ENCODE measurements around the gene PRKG1. TPM values are rescaled to one million over a fixed set of nuclear protein-coding genes. Genes with fewer than 3 reads are reported as not detected.

PRKG1 gene
- polyA plus RNA-seq (2013, experiment 1 of 2): 7.4 TPM
- polyA plus RNA-seq (2013, experiment 2 of 2): 6.7 TPM

GRCh38 chr10:51074238-51075028 lies at the start of gene PRKG1:
Gene PRKG1 (plus strand): TSS chr10:51074487.
- Histone ChIP-seq H3K18ac (ENCODE audit: low read length) (peak within 1 kb of the TSS; percentile 55), H3K36me3 (ENCODE audit: control insufficient read depth, insufficient read depth, low read length) (no peaks in the 10 kb centered on the region), H3K4me2 (ENCODE audit: low read length) (peak within 1 kb of the TSS; percentile 77), H3K23ac (ENCODE audit: low read length) (no peak within 1 kb of the TSS), H2BK5ac (ENCODE audit: low read length) (no peak within 1 kb of the TSS), H2AK5ac (ENCODE audit: low read length) (no peak within 1 kb of the TSS), H3K79me1 (ENCODE audit: low read length) (no peaks in the 10 kb centered on the region), H3K4ac (ENCODE audit: low read depth, low read length) (no peak within 1 kb of the TSS), H3K9ac (ENCODE audit: low read length) (peak within 1 kb of the TSS; percentile 50), H3K4me1 (ENCODE audit: control insufficient read depth, low read depth, low read length) (no peaks in the 10 kb centered on the region), H4K5ac (ENCODE audit: low read length) (no peak within 1 kb of the TSS), H3K79me2 (ENCODE audit: control insufficient read depth, insufficient read depth, low read length) (no peaks in the 10 kb centered on the region), H2BK120ac (ENCODE audit: low read depth, low read length) (peak within 1 kb of the TSS; percentile 70), H3K4me3 (ENCODE audit: low read length) (peak within 1 kb of the TSS; percentile 44), H2BK15ac (replicated peaks; ENCODE audit: low read depth) (no peak within 1 kb of the TSS), H4K8ac (ENCODE audit: low read depth, low read length) (no peak within 1 kb of the TSS), H3K56ac (ENCODE audit: low read length) (peak within 1 kb of the TSS; percentile 57), H3K27me3 (ENCODE audit: insufficient read depth, low read length, poor library complexity) (no peaks in the 10 kb centered on the region), H3K27ac (ENCODE audit: low read depth, low read length) (no peak within 1 kb of the TSS)
- DNase-seq: peak; percentile 92
- WGBS (ENCODE audit: extremely low coverage, insufficient coverage, low lambda C conversion rate): no CpG with 5 or more reads among the region's 59 CpGs

GRCh38 chr10:51028420-51028819 lies 45.9 kb upstream of the PRKG1 start:
- Histone ChIP-seq H2BK5ac (ENCODE audit: low read length) (no peak overlapping the region), H3K23ac (ENCODE audit: low read length) (no peak overlapping the region), H3K9ac (ENCODE audit: low read length) (no peak overlapping the region), H4K5ac (ENCODE audit: low read length) (no peak overlapping the region), H3K79me2 (ENCODE audit: control insufficient read depth, insufficient read depth, low read length) (no peaks in the 10 kb centered on the region), H3K4me3 (ENCODE audit: low read length) (no peak overlapping the region), H3K79me1 (ENCODE audit: low read length) (no peaks in the 10 kb centered on the region), H2BK15ac (replicated peaks; ENCODE audit: low read depth) (no peak overlapping the region), H2AK5ac (ENCODE audit: low read length) (no peak overlapping the region), H3K4ac (ENCODE audit: low read depth, low read length) (no peak overlapping the region), H3K56ac (ENCODE audit: low read length) (no peak overlapping the region), H2BK120ac (ENCODE audit: low read depth, low read length) (no peak overlapping the region), H3K36me3 (ENCODE audit: control insufficient read depth, insufficient read depth, low read length) (no peaks in the 10 kb centered on the region), H3K4me2 (ENCODE audit: low read length) (no peak overlapping the region), H3K18ac (ENCODE audit: low read length) (no peak overlapping the region), H3K27ac (ENCODE audit: low read depth, low read length) (no peak overlapping the region), H4K8ac (ENCODE audit: low read depth, low read length) (no peak overlapping the region), H3K4me1 (ENCODE audit: control insufficient read depth, low read depth, low read length) (no peaks in the 10 kb centered on the region), H3K27me3 (ENCODE audit: insufficient read depth, low read length, poor library complexity) (no peaks in the 10 kb centered on the region)
- no peak for DNase-seq

DNA sequence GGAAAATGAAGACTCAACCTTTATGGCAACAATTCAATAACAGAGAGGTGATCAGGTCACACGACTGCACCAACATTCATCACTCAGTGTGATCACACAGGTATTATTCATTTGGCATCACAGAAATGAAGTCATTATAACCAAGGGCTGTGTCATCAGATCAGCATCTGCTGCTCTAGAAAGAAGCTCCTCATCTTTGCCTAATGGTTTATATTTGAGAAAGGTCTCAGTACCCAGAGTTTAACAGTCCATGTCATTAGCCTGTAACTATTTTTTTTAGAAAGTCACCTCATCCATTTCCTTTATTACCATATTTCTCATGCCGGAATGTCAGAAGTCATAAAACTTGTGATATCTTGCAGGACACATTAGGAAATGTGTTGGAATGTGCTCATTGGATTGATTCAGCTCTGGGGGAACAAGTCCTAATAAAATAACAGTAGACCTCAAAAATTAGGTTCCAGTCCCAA lies 45.1 kb upstream of the PRKG1 start:
- H3K56ac ChIP-seq (ENCODE audit: low read length): no peak overlapping the region
- H3K27ac ChIP-seq (ENCODE audit: low read depth, low read length): no peak overlapping the region
- H3K4ac ChIP-seq (ENCODE audit: low read depth, low read length): no peak overlapping the region
- H3K4me1 ChIP-seq (ENCODE audit: control insufficient read depth, low read depth, low read length): no peaks in the 10 kb centered on the region
- H3K27me3 ChIP-seq (ENCODE audit: insufficient read depth, low read length, poor library complexity): no peaks in the 10 kb centered on the region
- no peak overlapping the region for H3K18ac ChIP-seq (ENCODE audit: low read length)
- H3K9ac ChIP-seq (ENCODE audit: low read length): no peak overlapping the region
- H3K79me1 ChIP-seq (ENCODE audit: low read length): no peaks in the 10 kb centered on the region
- no peak overlapping the region for H3K4me2 ChIP-seq (ENCODE audit: low read length)
- H3K23ac ChIP-seq (ENCODE audit: low read length): no peak overlapping the region
- WGBS (ENCODE audit: extremely low coverage, insufficient coverage, low lambda C conversion rate): no CpG with 5 or more reads among the region's 2 CpGs
- no peak overlapping the region for H2BK15ac ChIP-seq (replicated peaks; ENCODE audit: low read depth)
- H4K8ac ChIP-seq (ENCODE audit: low read depth, low read length): no peak overlapping the region
- H3K36me3 ChIP-seq (ENCODE audit: control insufficient read depth, insufficient read depth, low read length): no peaks in the 10 kb centered on the region
- no peaks in the 10 kb centered on the region for H3K79me2 ChIP-seq (ENCODE audit: control insufficient read depth, insufficient read depth, low read length)
- H3K4me3 ChIP-seq (ENCODE audit: low read length): no peak overlapping the region
- DNase-seq: no peak
- no peak overlapping the region for H4K5ac ChIP-seq (ENCODE audit: low read length)
- no peak overlapping the region for H2BK5ac ChIP-seq (ENCODE audit: low read length)
- H2BK120ac ChIP-seq (ENCODE audit: low read depth, low read length): no peak overlapping the region
- H2AK5ac ChIP-seq (ENCODE audit: low read length): no peak overlapping the region

- Histone ChIP-seq H3K27ac (ENCODE audit: low read depth, low read length) (no peak overlapping the region), H3K79me1 (ENCODE audit: low read length) (no peaks in the 10 kb centered on the region), H4K5ac (ENCODE audit: low read length) (no peak overlapping the region), H4K8ac (ENCODE audit: low read depth, low read length) (no peak overlapping the region), H3K56ac (ENCODE audit: low read length) (no peak overlapping the region), H2BK120ac (ENCODE audit: low read depth, low read length) (no peak overlapping the region), H3K79me2 (ENCODE audit: control insufficient read depth, insufficient read depth, low read length) (no peaks in the 10 kb centered on the region), H3K4me3 (ENCODE audit: low read length) (no peak overlapping the region), H2BK5ac (ENCODE audit: low read length) (no peak overlapping the region), H2AK5ac (ENCODE audit: low read length) (no peak overlapping the region), H3K36me3 (ENCODE audit: control insufficient read depth, insufficient read depth, low read length) (no peaks in the 10 kb centered on the region), H3K27me3 (ENCODE audit: insufficient read depth, low read length, poor library complexity) (no peaks in the 10 kb centered on the region), H3K18ac (ENCODE audit: low read length) (no peak overlapping the region), H3K9ac (ENCODE audit: low read length) (no peak overlapping the region), H3K23ac (ENCODE audit: low read length) (no peak overlapping the region), H3K4ac (ENCODE audit: low read depth, low read length) (no peak overlapping the region), H3K4me2 (ENCODE audit: low read length) (no peak overlapping the region), H3K4me1 (ENCODE audit: control insufficient read depth, low read depth, low read length) (no peaks in the 10 kb centered on the region), H2BK15ac (replicated peaks; ENCODE audit: low read depth) (no peak overlapping the region)
- WGBS (ENCODE audit: extremely low coverage, insufficient coverage, low lambda C conversion rate): no CpG with 5 or more reads among the region's 2 CpGs
- peak; percentile 52 for DNase-seq
Measured at GRCh38 chr10:51030480-51030879, 43.8 kb upstream of the PRKG1 start.

DNA sequence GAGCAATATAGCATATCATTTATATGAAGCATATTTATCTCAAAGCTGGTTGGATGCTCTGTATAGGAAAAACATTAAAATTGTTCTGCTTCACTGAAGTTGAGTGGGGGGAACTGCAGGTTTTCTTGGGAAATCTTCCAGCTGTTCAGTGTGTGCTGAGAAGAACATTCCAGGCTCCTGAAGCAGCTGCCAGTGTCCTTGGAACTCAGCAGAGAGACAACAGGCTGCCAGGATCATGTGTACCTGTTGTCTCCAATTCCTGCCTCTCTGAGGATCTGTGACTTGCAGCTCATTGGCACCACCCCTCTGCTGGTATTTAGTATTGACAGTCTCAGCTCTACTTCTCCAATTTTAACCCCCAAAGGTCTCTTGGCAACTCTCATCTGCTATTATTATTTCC lies 42.3 kb upstream of the PRKG1 start:
- Histone ChIP-seq H3K4ac (ENCODE audit: low read depth, low read length) (no peak overlapping the region), H3K79me1 (ENCODE audit: low read length) (no peaks in the 10 kb centered on the region), H3K27ac (ENCODE audit: low read depth, low read length) (no peak overlapping the region), H3K18ac (ENCODE audit: low read length) (no peak overlapping the region), H4K8ac (ENCODE audit: low read depth, low read length) (no peak overlapping the region), H3K9ac (ENCODE audit: low read length) (no peak overlapping the region), H3K27me3 (ENCODE audit: insufficient read depth, low read length, poor library complexity) (no peaks in the 10 kb centered on the region), H3K4me2 (ENCODE audit: low read length) (no peak overlapping the region), H2BK15ac (replicated peaks; ENCODE audit: low read depth) (no peak overlapping the region), H4K5ac (ENCODE audit: low read length) (no peak overlapping the region), H3K23ac (ENCODE audit: low read length) (no peak overlapping the region), H2BK5ac (ENCODE audit: low read length) (no peak overlapping the region), H3K4me3 (ENCODE audit: low read length) (no peak overlapping the region), H2AK5ac (ENCODE audit: low read length) (no peak overlapping the region), H3K56ac (ENCODE audit: low read length) (no peak overlapping the region), H3K36me3 (ENCODE audit: control insufficient read depth, insufficient read depth, low read length) (no peaks in the 10 kb centered on the region), H3K4me1 (ENCODE audit: control insufficient read depth, low read depth, low read length) (no peaks in the 10 kb centered on the region), H2BK120ac (ENCODE audit: low read depth, low read length) (no peak overlapping the region), H3K79me2 (ENCODE audit: control insufficient read depth, insufficient read depth, low read length) (no peaks in the 10 kb centered on the region)
- DNase-seq: peak; percentile 51

DNA sequence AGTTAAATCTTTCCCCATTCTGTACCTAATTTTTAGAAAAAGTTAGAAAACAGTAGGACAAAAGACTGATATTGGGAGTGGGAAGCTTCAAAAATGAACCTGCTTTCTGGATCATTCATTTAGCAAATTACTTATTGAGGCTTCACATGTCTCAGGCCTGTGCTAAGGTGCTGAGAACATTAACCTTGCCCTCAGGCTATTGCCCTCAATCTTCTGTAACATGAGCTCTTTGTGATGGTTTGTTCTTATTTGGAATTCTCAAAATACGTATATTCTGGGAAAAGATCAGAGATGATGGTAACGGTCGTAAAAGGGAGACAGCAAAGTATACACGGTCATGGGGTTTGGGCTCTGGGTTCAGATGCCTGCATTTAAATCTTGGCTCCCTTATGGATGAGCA lies 39.5 kb upstream of the PRKG1 start:
- H4K5ac ChIP-seq (ENCODE audit: low read length): no peak overlapping the region
- no peaks in the 10 kb centered on the region for H3K27me3 ChIP-seq (ENCODE audit: insufficient read depth, low read length, poor library complexity)
- H3K18ac ChIP-seq (ENCODE audit: low read length): no peak overlapping the region
- H3K36me3 ChIP-seq (ENCODE audit: control insufficient read depth, insufficient read depth, low read length): no peaks in the 10 kb centered on the region
- H2BK5ac ChIP-seq (ENCODE audit: low read length): no peak overlapping the region
- no CpG with 5 or more reads among the region's 4 CpGs for WGBS (ENCODE audit: extremely low coverage, insufficient coverage, low lambda C conversion rate)
- H3K4me2 ChIP-seq (ENCODE audit: low read length): no peak overlapping the region
- H2BK120ac ChIP-seq (ENCODE audit: low read depth, low read length): no peak overlapping the region
- H3K4ac ChIP-seq (ENCODE audit: low read depth, low read length): no peak overlapping the region
- H3K23ac ChIP-seq (ENCODE audit: low read length): no peak overlapping the region
- no peak overlapping the region for H2AK5ac ChIP-seq (ENCODE audit: low read length)
- H3K9ac ChIP-seq (ENCODE audit: low read length): no peak overlapping the region
- no peak overlapping the region for H4K8ac ChIP-seq (ENCODE audit: low read depth, low read length)
- H3K79me1 ChIP-seq (ENCODE audit: low read length): no peaks in the 10 kb centered on the region
- DNase-seq: peak; percentile 55
- no peak overlapping the region for H3K4me3 ChIP-seq (ENCODE audit: low read length)
- H2BK15ac ChIP-seq (replicated peaks; ENCODE audit: low read depth): no peak overlapping the region
- no peaks in the 10 kb centered on the region for H3K4me1 ChIP-seq (ENCODE audit: control insufficient read depth, low read depth, low read length)
- H3K56ac ChIP-seq (ENCODE audit: low read length): no peak overlapping the region
- no peak overlapping the region for H3K27ac ChIP-seq (ENCODE audit: low read depth, low read length)
- no peaks in the 10 kb centered on the region for H3K79me2 ChIP-seq (ENCODE audit: control insufficient read depth, insufficient read depth, low read length)
